ENCODE measurements around the gene CHRDL2. TPM values are rescaled to one million over a fixed set of nuclear protein-coding genes. Genes with fewer than 3 reads are reported as not detected.
A peak's percentile ranks its signal among the peaks of the same experiment; 100 is the strongest.

CHRDL2 gene
- polyA plus RNA-seq, 2 of the 4 experiments (the other 2 are of a cell fraction), result 2.3 to 5.8 TPM

GRCh38 chr11:74679513-74679865 is 51.7 kb downstream of the CHRDL2 start:
- Histone ChIP-seq H3K4me2 (no peak overlapping the region), H3K27ac (peak overlapping the region; percentile 30 to 88; a peak in 5 of 6 replicates), H3K4me3 (no peak overlapping the region), H3K9me3 (no peaks in the 10 kb centered on the region), H3K4me1 (peaks cover 44% of the 10 kb centered on the region)
- 91% methylated on average over 3 of the region's 3 CpGs for WGBS (ENCODE audit: missing lambda C conversion rate)
- TF ChIP-seq MYC (IDR thresholded peaks at IDR 0.05; ENCODE audit: borderline replicate concordance, low read length), result no peak
- no peak for TF ChIP-seq ELK1 (IDR thresholded peaks at IDR 0.05; ENCODE audit: low read depth, low read length)
- TF ChIP-seq REST (IDR thresholded peaks at IDR 0.05), result no peak
- no peak for TF ChIP-seq MAZ (IDR thresholded peaks at IDR 0.05; ENCODE audit: borderline replicate concordance, low read depth, low read length)
- no peak for TF ChIP-seq RFX5 (IDR thresholded peaks at IDR 0.05)
- TF ChIP-seq EP300 (IDR thresholded peaks at IDR 0.05), result no peak
- no peak for TF ChIP-seq CEBPB (IDR thresholded peaks at IDR 0.05)
- TF ChIP-seq SREBF2 (IDR thresholded peaks at IDR 0.05), result no peak
- no peak for TF ChIP-seq BCL3 (IDR thresholded peaks at IDR 0.05)
- no peak for TF ChIP-seq SMC3 (IDR thresholded peaks at IDR 0.05)
- TF ChIP-seq BHLHE40 (IDR thresholded peaks at IDR 0.05; ENCODE audit: low read depth, low read length), result no peak
- TF ChIP-seq FOSL2 (IDR thresholded peaks at IDR 0.05), result no peak
- no peak for TF ChIP-seq FOSL2 (CRISPR knock-in tag; IDR thresholded peaks at IDR 0.05)
- no peak for TF ChIP-seq CBX8 (IDR thresholded peaks at IDR 0.05)
- TF ChIP-seq HES2 (IDR thresholded peaks at IDR 0.05), result no peak
- no peak for TF ChIP-seq TP53 (CRISPR knock-in tag; IDR thresholded peaks at IDR 0.05)
- TF ChIP-seq FOSB (CRISPR knock-in tag; IDR thresholded peaks at IDR 0.05), result no peak
- TF ChIP-seq PHF8 (IDR thresholded peaks at IDR 0.05; ENCODE audit: borderline replicate concordance, low read depth), result no peak
- TF ChIP-seq HEYL (CRISPR knock-in tag; IDR thresholded peaks at IDR 0.05), result no peak
- FAIRE-seq, result no peak
- no peak for DNase-seq (ENCODE audit: low read depth in 1 of 2, low spot score in 1 of 2)
- ATAC-seq, result no peak
- ChIA-PET CTCF (interaction anchor here (1.6 to 20.4 kb wide), 3 partner anchors 21 to 60 kb away, joined by 5 to 281 read pairs (median 9); no protein-coding TSS in a partner anchor), POLR2A (no interaction called here)

- Histone ChIP-seq H3K9me3 (no peaks in the 10 kb centered on the region), H3K27ac (peak overlapping the region; percentile 30 to 88; a peak in 5 of 6 replicates), H3K4me3 (no peak overlapping the region), H3K4me2 (no peak overlapping the region), H3K4me1 (peaks cover 44% of the 10 kb centered on the region)
- TF ChIP-seq NR3C1 (IDR thresholded peaks at IDR 0.05) (no peak), MAFK (IDR thresholded peaks at IDR 0.05; ENCODE audit: partially characterized antibody) (no peak)
- 75% methylated on average over 13 of the region's 13 CpGs for WGBS (ENCODE audit: missing lambda C conversion rate)
- ChIA-PET POLR2A (no interaction called here), CTCF (interaction anchor here (0.8 to 20.4 kb wide), 5 partner anchors 8 to 67 kb away, joined by 3 to 281 read pairs (median 3); no protein-coding TSS in a partner anchor)
- DNase-seq (ENCODE audit: low read depth in 1 of 2, low spot score in 1 of 2) (no peak), FAIRE-seq (no peak), ATAC-seq (no peak)
Observed at GRCh38 chr11:74678591-74679512, 52.4 kb downstream of the CHRDL2 start.

Measured in A549 (cell line).